ENCODE results near the gene CLIP2.
"Not testable (repeated sequence)": the region's sequence is repeated elsewhere in the genome, so short reads cannot be mapped to it uniquely, and the experiment has no call there.

Gene CLIP2

GRCh38 chr7:74338366-74339108 lies 49.3 kb downstream of the CLIP2 start:
- DNase-seq, result no peak

GRCh38 chr7:74339648-74340047 lies 50.4 kb downstream of the CLIP2 start:
- not testable (repeated sequence) for DNase-seq

- peak; percentile 6 for DNase-seq
These were observed 54.3 kb downstream of the CLIP2 start for GRCh38 chr7:74343281-74344131.

- DNase-seq, result no peak
These were observed 54.9 kb downstream of the CLIP2 start for GRCh38 chr7:74344132-74344496.

- DNase-seq, result no peak
These were observed 55.6 kb downstream of the CLIP2 start for GRCh38 chr7:74344786-74345185.

GRCh38 chr7:74345970-74346369 lies 56.8 kb downstream of the CLIP2 start:
- DNase-seq, result no peak

GRCh38 chr7:74349621-74350020 lies 60.4 kb downstream of the CLIP2 start:
- no peak for DNase-seq

- no peak for DNase-seq
These were observed 61.5 kb downstream of the CLIP2 start for GRCh38 chr7:74350751-74351150.

- no peak for DNase-seq
These were observed 62.6 kb downstream of the CLIP2 start for GRCh38 chr7:74351836-74352235.

GRCh38 chr7:74352551-74353138 lies 63.4 kb downstream of the CLIP2 start:
- DNase-seq, result not testable (repeated sequence)

- DNase-seq, result no peak
These were observed 64.8 kb downstream of the CLIP2 start for GRCh38 chr7:74354009-74354408.

- DNase-seq, result peak; percentile 7
These were observed 65.9 kb downstream of the CLIP2 start for GRCh38 chr7:74355091-74355490.

- no peak for DNase-seq
These were observed 67.5 kb downstream of the CLIP2 start for GRCh38 chr7:74356589-74357315.

GRCh38 chr7:74360008-74360407 lies 70.8 kb downstream of the CLIP2 start:
- DNase-seq, result no peak

- DNase-seq, result no peak
These were observed 73.1 kb downstream of the CLIP2 start for GRCh38 chr7:74362266-74362665.

- DNase-seq, result no peak
These were observed 74.9 kb downstream of the CLIP2 start for GRCh38 chr7:74364061-74364460.

GRCh38 chr7:74365322-74366022 lies 76.3 kb downstream of the CLIP2 start:
- no peak for DNase-seq

GRCh38 chr7:74371381-74372341 lies 82.5 kb downstream of the CLIP2 start:
- no peak for DNase-seq

GRCh38 chr7:74372511-74373111 lies 83.4 kb downstream of the CLIP2 start:
- no peak for DNase-seq

GRCh38 chr7:74373536-74373935 lies 84.3 kb downstream of the CLIP2 start:
- no peak for DNase-seq

GRCh38 chr7:74375726-74376220 lies 86.6 kb downstream of the CLIP2 start:
- no peak for DNase-seq

All from amniotic stem cell (primary cell).